GM18858 (cell line): ENCODE measurements around the gene SPIRE1.

Source experiments
- ATAC-seq: cut with Tn5 transposase; IDR thresholded peaks from one replicate; pipeline ENCODE4 v1.9.1; 2021; ENCODE audit not compliant: unreplicated experiment

The SPIRE1 gene

GRCh38 chr18:12657684-12658425 is at the start of gene SPIRE1:
SPIRE1 (minus strand) TSS chr18:12658107; CDS start chr18:12657866, 241 bp downstream.
- no peak for ATAC-seq

GRCh38 chr18:12703664-12704063 is 45.8 kb upstream of the SPIRE1 start:
- no peak for ATAC-seq

- ATAC-seq, result peak; percentile 27
These were observed 45.2 kb upstream of the SPIRE1 start for GRCh38 chr18:12703096-12703567.

- ATAC-seq, result peak; percentile 45
These were observed 44.6 kb upstream of the SPIRE1 start, which contains the start of the genes CEP76 and PSMG2 for GRCh38 chr18:12702221-12703095. CEP76 (minus strand) TSS chr18:12702723; CDS start chr18:12702548, 175 bp downstream. PSMG2 (plus strand) TSS chr18:12703042; CDS start chr18:12703108, 66 bp downstream.

- ATAC-seq, result no peak
These were observed 43.3 kb upstream of the SPIRE1 start for GRCh38 chr18:12701161-12701560.

GRCh38 chr18:12699747-12700146 is 41.8 kb upstream of the SPIRE1 start:
- no peak for ATAC-seq

- ATAC-seq, result no peak
These were observed 36.1 kb upstream of the SPIRE1 start for GRCh38 chr18:12694032-12694431.

- ATAC-seq, result no peak
These were observed 34.3 kb upstream of the SPIRE1 start for GRCh38 chr18:12692206-12692605.

- no peak for ATAC-seq
These were observed 31.4 kb upstream of the SPIRE1 start for GRCh38 chr18:12689256-12689850.

- no peak for ATAC-seq
These were observed 28.2 kb upstream of the SPIRE1 start for GRCh38 chr18:12686100-12686499.

GRCh38 chr18:12679183-12679786 is 21.4 kb upstream of the SPIRE1 start:
- ATAC-seq, result no peak

- ATAC-seq, result no peak
These were observed 10.1 kb upstream of the SPIRE1 start for GRCh38 chr18:12668041-12668440.

- ATAC-seq, result no peak
These were observed 2.1 kb upstream of the SPIRE1 start for GRCh38 chr18:12659904-12660605.

GRCh38 chr18:12658426-12659138 is 675 bp upstream of the SPIRE1 start:
- ATAC-seq, result no peak

- no peak for ATAC-seq
These were observed 796 bp downstream of the SPIRE1 start for GRCh38 chr18:12656938-12657683.

GRCh38 chr18:12656605-12656937 is 1.3 kb downstream of the SPIRE1 start:
- no peak for ATAC-seq

- ATAC-seq, result no peak
These were observed 2.9 kb downstream of the SPIRE1 start for GRCh38 chr18:12654971-12655370.

- no peak for ATAC-seq
These were observed 5.0 kb downstream of the SPIRE1 start for GRCh38 chr18:12652861-12653401.

- no peak for ATAC-seq
These were observed 6.3 kb downstream of the SPIRE1 start for GRCh38 chr18:12651651-12652050.
